Gastroesophageal sphincter (tissue), 4 donors: ENCODE results near the gene CAMSAP3. TPM values are rescaled to one million over a fixed set of nuclear protein-coding genes. Genes with fewer than 3 reads are reported as not detected.
"Not testable (repeated sequence)": the region's sequence is repeated elsewhere in the genome, so short reads cannot be mapped to it uniquely, and the experiment has no call there.

ENCODE experiments used
- ATAC-seq: fragments of 150-250 bp; one replicate; pipeline ENCODE4 v1.9.1; 2016; ENCODE audit warnings: mild to moderate bottlenecking, moderate library complexity
- H3K27ac ChIP-seq, 4 donors: fragments of 200-600 bp; sonication (generic) in 3 of 4; 1 replicate in 3 of 4; 2 replicates in 1 of 4; pipeline ENCODE4 v1.5.1; 2016 to 2019
- H3K27me3 ChIP-seq: fragments of 200-600 bp; sonication (generic); one replicate; pipeline ENCODE4 v1.5.1; 2019
- H3K36me3 ChIP-seq, 2 donors: fragments of 200-600 bp; sonication (generic); one replicate each; pipeline ENCODE4 v1.5.1; 2019; ENCODE audit warnings: control low read depth in 1 of 2
- H3K4me1 ChIP-seq, 3 donors: fragments of 200-600 bp; sonication (generic); 1 replicate in 2 of 3; 2 replicates in 1 of 3; pipeline ENCODE4 v1.5.1; 2016 to 2019; ENCODE audit warnings: control low read depth in 2 of 3
- H3K4me3 ChIP-seq, 2 donors: fragments of 200-600 bp; sonication (generic); one replicate each; pipeline ENCODE4 v1.5.1; 2019; ENCODE audit warnings: mild to moderate bottlenecking in 1 of 2, moderate library complexity in 1 of 2
- H3K9me3 ChIP-seq, 3 donors: fragments of 200-600 bp; sonication (generic); one replicate each; pipeline ENCODE4 v1.5.1; 2017 to 2019; ENCODE audit warnings: control low read depth in 2 of 3
- EP300 ChIP-seq: sonication (generic); formaldehyde crosslinking; IDR thresholded peaks from one replicate; pipeline ENCODE4 v1.6.1; 2017; ENCODE audit warnings: antibody characterized with exemption, mild to moderate bottlenecking
- POLR2A ChIP-seq, 2 donors: fragments of 450-650 bp; IDR thresholded peaks; one replicate each; pipeline ENCODE4 v1.6.1; 2017; ENCODE audit warnings: antibody characterized with exemption in 2 of 2, mild to moderate bottlenecking in 2 of 2, moderate library complexity in 1 of 2
- POLR2AphosphoS5 ChIP-seq: sonication (generic); formaldehyde crosslinking; IDR thresholded peaks from one replicate; pipeline ENCODE4 v1.6.1; 2017; ENCODE audit warnings: antibody characterized with exemption
- WGBS, 2 donors: methylation state at CpG; one replicate each; pipeline ENCODE4 v1.1.5; 2018; ENCODE audit warnings: low coverage in 1 of 2; 5-methylcytosine and 5-hydroxymethylcytosine counted together
- total RNA-seq, 4 donors: library from RNA; depleted of rRNA; stranded (reverse); fragments of >200 nt; gene quantifications; one replicate each; pipeline ENCODE4 v1.1.0, GENCODE V29; 2016
- TF ChIP-seq, protein P1 (sequence below), 4 experiments: fragments of 200-600 bp in 2 of 4; fragments of 450-650 bp in 2 of 4; sonication (generic) in 1 of 4; IDR thresholded peaks; one replicate each; pipeline ENCODE4 v1.5.1; 2017 to 2019; ENCODE audit warnings: antibody characterized with exemption in 4 of 4, mild to moderate bottlenecking in 2 of 4, moderate library complexity in 2 of 4

Gene CAMSAP3
- total RNA-seq, 4 donors from 2014 or later: 0.46 to 2.1 TPM; not detected in 2

DNA sequence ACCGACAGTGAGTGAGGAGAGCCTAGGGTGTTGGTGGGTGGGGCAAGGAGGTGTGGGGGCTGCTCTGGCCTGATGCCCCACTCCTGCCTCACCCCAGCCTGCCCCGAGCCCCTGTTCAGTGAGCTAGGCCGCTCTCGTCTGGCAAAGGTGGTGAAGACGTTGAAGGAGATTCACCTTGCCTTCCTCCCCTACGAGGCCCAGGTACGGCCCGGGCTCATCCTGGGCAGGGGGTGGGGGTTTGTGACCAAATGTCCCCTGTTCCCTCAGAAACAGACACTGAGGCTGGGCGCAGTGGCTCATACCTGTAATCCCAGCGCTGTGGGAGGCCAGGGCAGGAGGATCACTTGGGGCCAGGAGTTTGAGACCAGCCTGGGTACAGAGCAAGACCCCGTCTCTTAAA is 45.1 kb downstream of the CAMSAP3 start:
- Histone ChIP-seq H3K27me3 (peaks cover 99% of the 10 kb centered on the region), H3K27ac (no peak overlapping the region)
- WGBS, 2 donors: 100% methylated on average over 1 of the region's 11 CpGs; no CpG with 5 or more reads in 1 of the 2 donors

DNA sequence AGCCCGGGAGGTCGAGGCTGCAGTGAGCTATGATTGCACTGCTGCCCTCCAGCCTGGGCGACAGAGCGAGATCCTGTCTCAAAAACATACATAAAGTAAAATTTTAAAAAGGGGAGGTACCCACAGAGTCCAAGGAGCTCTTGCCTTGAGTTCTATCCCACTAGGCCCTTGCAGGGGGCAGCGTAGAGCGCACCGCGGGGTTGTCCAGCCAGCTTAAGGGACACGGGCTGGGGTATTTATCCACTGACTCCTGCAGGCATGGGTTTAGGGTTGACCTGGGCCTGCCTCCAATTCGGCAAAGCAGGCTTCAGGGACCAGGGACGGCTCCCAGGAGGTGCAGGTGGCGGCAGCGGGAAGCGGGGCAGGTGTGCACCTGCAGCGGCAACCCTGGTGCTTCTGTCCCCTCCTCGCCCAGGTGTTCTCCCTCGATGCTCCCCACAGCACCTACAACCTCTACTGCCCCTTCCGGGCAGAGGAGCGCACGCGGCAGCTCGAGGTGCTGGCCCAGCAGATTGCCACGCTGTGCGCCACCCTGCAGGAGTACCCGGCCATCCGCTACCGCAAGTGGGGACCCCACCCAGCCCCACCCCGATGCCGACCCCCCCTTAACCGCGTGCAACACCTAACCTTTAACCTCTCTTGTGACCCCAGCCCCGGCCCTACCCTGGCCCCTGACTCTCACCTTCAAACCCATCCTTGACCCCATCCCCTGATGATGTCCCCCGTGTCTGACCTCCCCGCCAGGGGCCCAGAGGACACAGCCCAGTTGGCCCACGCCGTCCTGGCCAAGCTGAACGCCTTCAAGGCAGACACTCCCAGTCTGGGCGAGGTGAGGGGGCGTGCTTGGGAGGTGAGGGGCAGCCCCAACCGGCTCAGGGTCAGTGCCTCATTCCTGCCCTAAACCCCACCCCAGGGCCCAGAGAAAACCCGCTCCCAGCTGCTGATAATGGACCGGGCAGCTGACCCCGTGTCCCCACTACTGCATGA is 45.9 kb downstream of the CAMSAP3 start:
- Histone ChIP-seq H3K36me3 (no peaks in the 10 kb centered on the region), H3K27ac (no peak overlapping the region), H3K4me1 (peaks cover 0 to 8% (median 3%) of the 10 kb centered on the region in 3 donors), H3K4me3 (no peak overlapping the region), H3K9me3 (no peaks in the 10 kb centered on the region), H3K27me3 (peaks cover 99% of the 10 kb centered on the region)
- TF ChIP-seq POLR2A (IDR thresholded peaks at IDR 0.05) (no peak), EP300 (no peak), POLR2AphosphoS5 (no peak)
- TF ChIP-seq, protein P1, sequence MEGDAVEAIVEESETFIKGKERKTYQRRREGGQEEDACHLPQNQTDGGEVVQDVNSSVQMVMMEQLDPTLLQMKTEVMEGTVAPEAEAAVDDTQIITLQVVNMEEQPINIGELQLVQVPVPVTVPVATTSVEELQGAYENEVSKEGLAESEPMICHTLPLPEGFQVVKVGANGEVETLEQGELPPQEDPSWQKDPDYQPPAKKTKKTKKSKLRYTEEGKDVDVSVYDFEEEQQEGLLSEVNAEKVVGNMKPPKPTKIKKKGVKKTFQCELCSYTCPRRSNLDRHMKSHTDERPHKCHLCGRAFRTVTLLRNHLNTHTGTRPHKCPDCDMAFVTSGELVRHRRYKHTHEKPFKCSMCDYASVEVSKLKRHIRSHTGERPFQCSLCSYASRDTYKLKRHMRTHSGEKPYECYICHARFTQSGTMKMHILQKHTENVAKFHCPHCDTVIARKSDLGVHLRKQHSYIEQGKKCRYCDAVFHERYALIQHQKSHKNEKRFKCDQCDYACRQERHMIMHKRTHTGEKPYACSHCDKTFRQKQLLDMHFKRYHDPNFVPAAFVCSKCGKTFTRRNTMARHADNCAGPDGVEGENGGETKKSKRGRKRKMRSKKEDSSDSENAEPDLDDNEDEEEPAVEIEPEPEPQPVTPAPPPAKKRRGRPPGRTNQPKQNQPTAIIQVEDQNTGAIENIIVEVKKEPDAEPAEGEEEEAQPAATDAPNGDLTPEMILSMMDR (IDR thresholded peaks at IDR 0.05): no peak
- WGBS, 2 donors: 58 to 84% methylated on average over 2 to 4 of the region's 43 CpGs
- no peak for ATAC-seq

More for the DNA sequence above, 45.1 kb downstream of the CAMSAP3 start:
- Histone ChIP-seq H3K4me3 (no peak overlapping the region), H3K9me3 (no peaks in the 10 kb centered on the region), H3K4me1 (peaks cover 0 to 10% (median 3%) of the 10 kb centered on the region in 3 donors), H3K36me3 (no peaks in the 10 kb centered on the region)
- TF ChIP-seq, protein P1 (IDR thresholded peaks at IDR 0.05): no peak
- no peak for TF ChIP-seq EP300
- no peak for TF ChIP-seq POLR2A (IDR thresholded peaks at IDR 0.05)
- no peak for TF ChIP-seq POLR2AphosphoS5
- no peak for ATAC-seq

DNA sequence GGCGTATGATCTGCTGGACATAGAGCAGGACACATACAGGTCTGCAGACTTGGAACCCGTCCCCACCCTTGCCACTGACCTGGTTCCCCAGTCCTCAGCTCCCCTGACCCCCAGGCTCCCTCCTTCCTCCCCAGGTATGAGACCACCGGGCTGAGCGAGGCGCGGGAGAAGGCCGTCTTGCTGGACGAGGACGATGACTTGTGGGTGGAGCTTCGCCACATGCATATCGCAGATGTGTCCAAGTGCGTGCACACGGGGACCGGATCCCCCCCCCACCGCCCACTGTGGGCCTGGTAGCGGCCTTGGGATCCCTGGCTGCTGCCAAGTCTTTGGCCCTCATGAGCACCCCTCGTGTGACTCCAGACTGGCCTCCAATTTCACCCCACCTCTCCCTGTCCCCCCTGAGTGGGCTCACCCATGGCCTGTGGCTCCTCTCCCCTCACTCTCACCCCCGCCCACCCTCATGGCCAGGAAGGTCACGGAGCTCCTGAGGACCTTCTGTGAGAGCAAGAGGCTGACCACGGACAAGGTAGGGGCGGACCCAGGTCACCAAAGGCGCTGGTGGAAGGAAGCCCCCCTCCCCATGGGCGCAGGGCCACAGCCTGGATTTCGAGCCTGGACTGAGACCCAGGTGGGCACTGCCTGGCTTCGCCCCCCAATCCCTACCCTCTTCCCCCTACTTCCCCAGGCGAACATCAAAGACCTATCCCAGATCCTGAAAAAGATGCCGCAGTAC is 46.8 kb downstream of the CAMSAP3 start:
- Histone ChIP-seq H3K36me3 (no peaks in the 10 kb centered on the region), H3K4me3 (no peak overlapping the region), H3K9me3 (no peaks in the 10 kb centered on the region), H3K4me1 (no peaks in the 10 kb centered on the region), H3K27me3 (peaks cover 99% of the 10 kb centered on the region), H3K27ac (no peak overlapping the region)
- 64% methylated on average over 3 of the region's 27 CpGs; no CpG with 5 or more reads in 1 of the 2 donors for WGBS, 2 donors
- no peak for TF ChIP-seq POLR2AphosphoS5
- no peak for TF ChIP-seq EP300
- TF ChIP-seq, protein P1 (IDR thresholded peaks at IDR 0.05): no peak
- no peak for TF ChIP-seq POLR2A (IDR thresholded peaks at IDR 0.05)
- no peak for ATAC-seq

GRCh38 chr19:7643031-7643415 is 47.4 kb downstream of the CAMSAP3 start:
- TF ChIP-seq POLR2AphosphoS5 (no peak), EP300 (no peak), POLR2A (IDR thresholded peaks at IDR 0.05) (no peak)
- TF ChIP-seq, protein P1 (IDR thresholded peaks at IDR 0.05): no peak
- H3K4me1 ChIP-seq: no peaks in the 10 kb centered on the region
- ATAC-seq: no peak
- H3K4me3 ChIP-seq: no peak overlapping the region
- H3K9me3 ChIP-seq: no peaks in the 10 kb centered on the region
- 93 to 100% methylated on average over 2 to 3 of the region's 8 CpGs for WGBS, 2 donors
- no peaks in the 10 kb centered on the region for H3K36me3 ChIP-seq
- no peak overlapping the region for H3K27ac ChIP-seq
- H3K27me3 ChIP-seq: peaks cover 99% of the 10 kb centered on the region

- not testable (repeated sequence) for ATAC-seq, H3K9me3 ChIP-seq, H3K36me3 ChIP-seq, H3K27ac ChIP-seq, H3K4me3 ChIP-seq, H3K4me1 ChIP-seq
- H3K27me3 ChIP-seq: peaks cover 96% of the 10 kb centered on the region
- WGBS, 2 donors: 37 to 67% methylated on average over 6 to 9 of the region's 10 CpGs
Measured at GRCh38 chr19:7643629-7644549, 48.2 kb downstream of the CAMSAP3 start.
